ENCODE measurements around the gene TRPC4.

DNA sequence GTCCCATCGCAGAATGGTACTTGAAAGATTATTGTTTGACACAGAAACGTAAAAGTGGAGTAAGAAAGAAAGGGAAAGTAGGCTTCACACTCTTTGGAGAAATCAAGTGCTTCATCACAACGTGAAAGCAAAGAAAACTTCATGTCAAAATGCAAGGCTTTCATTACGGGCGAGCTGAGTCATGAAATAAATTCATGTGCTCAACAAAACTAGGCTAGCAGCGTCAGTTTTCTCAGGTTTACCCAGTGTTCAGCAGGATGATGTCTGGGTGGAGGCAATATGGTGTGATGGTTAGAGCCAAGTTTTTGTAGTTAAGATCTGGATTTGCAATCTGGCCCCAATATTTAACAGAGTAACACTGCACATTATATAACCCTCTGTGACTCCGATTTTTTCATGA lies 128.0 kb downstream of the TRPC4 start:
- TF ChIP-seq, protein P1, sequence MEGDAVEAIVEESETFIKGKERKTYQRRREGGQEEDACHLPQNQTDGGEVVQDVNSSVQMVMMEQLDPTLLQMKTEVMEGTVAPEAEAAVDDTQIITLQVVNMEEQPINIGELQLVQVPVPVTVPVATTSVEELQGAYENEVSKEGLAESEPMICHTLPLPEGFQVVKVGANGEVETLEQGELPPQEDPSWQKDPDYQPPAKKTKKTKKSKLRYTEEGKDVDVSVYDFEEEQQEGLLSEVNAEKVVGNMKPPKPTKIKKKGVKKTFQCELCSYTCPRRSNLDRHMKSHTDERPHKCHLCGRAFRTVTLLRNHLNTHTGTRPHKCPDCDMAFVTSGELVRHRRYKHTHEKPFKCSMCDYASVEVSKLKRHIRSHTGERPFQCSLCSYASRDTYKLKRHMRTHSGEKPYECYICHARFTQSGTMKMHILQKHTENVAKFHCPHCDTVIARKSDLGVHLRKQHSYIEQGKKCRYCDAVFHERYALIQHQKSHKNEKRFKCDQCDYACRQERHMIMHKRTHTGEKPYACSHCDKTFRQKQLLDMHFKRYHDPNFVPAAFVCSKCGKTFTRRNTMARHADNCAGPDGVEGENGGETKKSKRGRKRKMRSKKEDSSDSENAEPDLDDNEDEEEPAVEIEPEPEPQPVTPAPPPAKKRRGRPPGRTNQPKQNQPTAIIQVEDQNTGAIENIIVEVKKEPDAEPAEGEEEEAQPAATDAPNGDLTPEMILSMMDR (IDR thresholded peaks at IDR 0.05), result no peak
- TF ChIP-seq SIN3A (IDR thresholded peaks at IDR 0.05; ENCODE audit: borderline replicate concordance, insufficient read depth, low read depth, low read length) (no peak), TCF7L2 (IDR thresholded peaks at IDR 0.05; ENCODE audit: low read depth, low read length) (no peak)
- TF ChIP-seq, protein P2, sequence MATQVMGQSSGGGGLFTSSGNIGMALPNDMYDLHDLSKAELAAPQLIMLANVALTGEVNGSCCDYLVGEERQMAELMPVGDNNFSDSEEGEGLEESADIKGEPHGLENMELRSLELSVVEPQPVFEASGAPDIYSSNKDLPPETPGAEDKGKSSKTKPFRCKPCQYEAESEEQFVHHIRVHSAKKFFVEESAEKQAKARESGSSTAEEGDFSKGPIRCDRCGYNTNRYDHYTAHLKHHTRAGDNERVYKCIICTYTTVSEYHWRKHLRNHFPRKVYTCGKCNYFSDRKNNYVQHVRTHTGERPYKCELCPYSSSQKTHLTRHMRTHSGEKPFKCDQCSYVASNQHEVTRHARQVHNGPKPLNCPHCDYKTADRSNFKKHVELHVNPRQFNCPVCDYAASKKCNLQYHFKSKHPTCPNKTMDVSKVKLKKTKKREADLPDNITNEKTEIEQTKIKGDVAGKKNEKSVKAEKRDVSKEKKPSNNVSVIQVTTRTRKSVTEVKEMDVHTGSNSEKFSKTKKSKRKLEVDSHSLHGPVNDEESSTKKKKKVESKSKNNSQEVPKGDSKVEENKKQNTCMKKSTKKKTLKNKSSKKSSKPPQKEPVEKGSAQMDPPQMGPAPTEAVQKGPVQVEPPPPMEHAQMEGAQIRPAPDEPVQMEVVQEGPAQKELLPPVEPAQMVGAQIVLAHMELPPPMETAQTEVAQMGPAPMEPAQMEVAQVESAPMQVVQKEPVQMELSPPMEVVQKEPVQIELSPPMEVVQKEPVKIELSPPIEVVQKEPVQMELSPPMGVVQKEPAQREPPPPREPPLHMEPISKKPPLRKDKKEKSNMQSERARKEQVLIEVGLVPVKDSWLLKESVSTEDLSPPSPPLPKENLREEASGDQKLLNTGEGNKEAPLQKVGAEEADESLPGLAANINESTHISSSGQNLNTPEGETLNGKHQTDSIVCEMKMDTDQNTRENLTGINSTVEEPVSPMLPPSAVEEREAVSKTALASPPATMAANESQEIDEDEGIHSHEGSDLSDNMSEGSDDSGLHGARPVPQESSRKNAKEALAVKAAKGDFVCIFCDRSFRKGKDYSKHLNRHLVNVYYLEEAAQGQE (IDR thresholded peaks at IDR 0.05; ENCODE audit: insufficient read depth in 1 of 2, low read depth in 2 of 2, low read length in 1 of 2), result no peak
